ENCODE data around the gene TSEN34. TPM values are rescaled to one million over a fixed set of nuclear protein-coding genes. Genes with fewer than 3 reads are reported as not detected.

Gene TSEN34
- total RNA-seq, 3 donors from 2014 or later (not counting 1 experiment from before 2014, with no cell fraction given) = 11.5 to 16.7 (median 13.5) TPM

DNA sequence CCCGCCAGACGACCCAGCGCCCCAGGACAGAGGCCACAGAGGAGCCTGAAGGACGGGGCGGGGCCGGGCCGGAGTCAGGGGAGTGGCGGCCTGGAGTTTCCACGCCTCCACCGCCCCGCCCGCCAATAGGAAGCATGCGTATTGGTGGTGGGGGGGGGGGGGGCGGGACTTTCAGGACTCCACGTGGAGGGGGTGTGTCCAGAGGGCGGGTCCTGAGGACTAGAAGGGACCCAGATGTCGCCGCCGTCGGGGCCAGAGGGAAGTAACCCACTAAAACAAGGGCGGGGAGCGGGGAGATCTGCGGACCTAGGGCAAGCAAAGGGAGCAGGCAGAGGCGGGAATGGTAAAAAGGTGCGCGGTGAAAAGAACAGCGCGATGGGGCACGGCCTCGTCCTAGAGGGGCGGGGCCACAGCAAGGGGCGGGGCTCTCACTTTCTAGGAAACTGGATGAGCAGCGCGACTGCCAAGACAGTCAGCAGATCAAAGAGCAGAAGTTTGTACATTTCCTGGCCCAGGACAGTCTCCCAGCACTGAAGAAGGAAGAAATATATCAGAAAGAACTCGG lies 28.8 kb upstream of the TSEN34 start:
- Mint-ChIP-seq H3K4me3 (peak overlapping the region; percentile 90), H3K9me3 (no peaks in the 10 kb centered on the region), H3K27ac (peak overlapping the region; percentile 46 to 58), H3K4me1 (peaks cover 56 to 70% of the 10 kb centered on the region in 2 donors), H3K36me3 (no peaks in the 10 kb centered on the region), H3K27me3 (ENCODE audit: low read depth in 2 of 2) (no peaks in the 10 kb centered on the region)
- peaks cover 5% of the 10 kb centered on the region for H3K36me3 ChIP-seq (ENCODE audit: control insufficient read depth, insufficient read depth, low read length)
- TF ChIP-seq, protein P1, sequence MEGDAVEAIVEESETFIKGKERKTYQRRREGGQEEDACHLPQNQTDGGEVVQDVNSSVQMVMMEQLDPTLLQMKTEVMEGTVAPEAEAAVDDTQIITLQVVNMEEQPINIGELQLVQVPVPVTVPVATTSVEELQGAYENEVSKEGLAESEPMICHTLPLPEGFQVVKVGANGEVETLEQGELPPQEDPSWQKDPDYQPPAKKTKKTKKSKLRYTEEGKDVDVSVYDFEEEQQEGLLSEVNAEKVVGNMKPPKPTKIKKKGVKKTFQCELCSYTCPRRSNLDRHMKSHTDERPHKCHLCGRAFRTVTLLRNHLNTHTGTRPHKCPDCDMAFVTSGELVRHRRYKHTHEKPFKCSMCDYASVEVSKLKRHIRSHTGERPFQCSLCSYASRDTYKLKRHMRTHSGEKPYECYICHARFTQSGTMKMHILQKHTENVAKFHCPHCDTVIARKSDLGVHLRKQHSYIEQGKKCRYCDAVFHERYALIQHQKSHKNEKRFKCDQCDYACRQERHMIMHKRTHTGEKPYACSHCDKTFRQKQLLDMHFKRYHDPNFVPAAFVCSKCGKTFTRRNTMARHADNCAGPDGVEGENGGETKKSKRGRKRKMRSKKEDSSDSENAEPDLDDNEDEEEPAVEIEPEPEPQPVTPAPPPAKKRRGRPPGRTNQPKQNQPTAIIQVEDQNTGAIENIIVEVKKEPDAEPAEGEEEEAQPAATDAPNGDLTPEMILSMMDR (IDR thresholded peaks at IDR 0.05) = no peak
- H3K4me3 ChIP-seq (ENCODE audit: low read length) = peak overlapping the region; percentile 35
- WGBS (ENCODE audit: insufficient coverage) = 4% methylated on average over 34 of the region's 35 CpGs
- H3K9me3 ChIP-seq (ENCODE audit: control insufficient read depth, insufficient read depth, low read length) = no peaks in the 10 kb centered on the region
- ATAC-seq = peak; percentile 31 to 48 (median 33)
- H3K4me1 ChIP-seq (ENCODE audit: control insufficient read depth, insufficient read depth, low read length) = peaks cover 62% of the 10 kb centered on the region
- intact Hi-C loops (cut with micrococcal nuclease) = no loop called here
- no peaks in the 10 kb centered on the region for H3K27me3 ChIP-seq (ENCODE audit: control insufficient read depth, insufficient read depth, low read length)
- DNase-seq = peak; percentile 74 to 84
- no peak overlapping the region for H3K27ac ChIP-seq (ENCODE audit: low read length)

DNA sequence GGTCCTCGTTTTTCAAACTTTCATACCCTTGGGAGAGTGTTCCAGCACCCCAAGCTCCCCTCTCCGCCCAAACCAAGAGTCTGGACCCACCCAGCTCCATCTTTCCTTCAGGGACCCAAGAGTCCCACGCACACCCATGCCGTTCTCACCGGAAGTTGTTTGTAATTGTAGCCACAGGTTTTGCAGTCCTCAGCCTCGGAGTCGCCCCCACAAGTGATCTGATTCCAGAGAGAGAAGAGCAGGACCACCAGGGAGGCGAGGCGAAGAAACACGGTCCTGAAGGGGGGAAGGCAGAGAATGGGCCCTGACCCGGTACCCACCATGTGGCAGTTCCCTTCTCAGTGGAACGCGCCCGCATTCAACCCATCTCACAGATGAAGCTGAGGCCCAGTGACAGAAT lies 28.2 kb upstream of the TSEN34 start:
- Histone ChIP-seq H3K9me3 (ENCODE audit: control insufficient read depth, insufficient read depth, low read length) (no peaks in the 10 kb centered on the region), H3K4me1 (ENCODE audit: control insufficient read depth, insufficient read depth, low read length) (peaks cover 62% of the 10 kb centered on the region), H3K4me3 (ENCODE audit: low read length) (no peak overlapping the region), H3K27me3 (ENCODE audit: control insufficient read depth, insufficient read depth, low read length) (no peaks in the 10 kb centered on the region), H3K27ac (ENCODE audit: low read length) (no peak overlapping the region), H3K36me3 (ENCODE audit: control insufficient read depth, insufficient read depth, low read length) (peaks cover 4% of the 10 kb centered on the region)
- TF ChIP-seq, protein P1 (IDR thresholded peaks at IDR 0.05) = no peak
- no peaks in the 10 kb centered on the region for H3K27me3 Mint-ChIP-seq (ENCODE audit: low read depth in 2 of 2)
- 72% methylated on average over 14 of the region's 14 CpGs for WGBS (ENCODE audit: insufficient coverage)
- intact Hi-C loops (cut with micrococcal nuclease) = no loop called here
- ATAC-seq (no peak), DNase-seq (no peak)
- H3K36me3 Mint-ChIP-seq = no peaks in the 10 kb centered on the region
- H3K9me3 Mint-ChIP-seq = no peaks in the 10 kb centered on the region
- peak overlapping the region; percentile 90 for H3K4me3 Mint-ChIP-seq
- H3K4me1 Mint-ChIP-seq = peaks cover 56 to 70% of the 10 kb centered on the region in 2 donors
- H3K27ac Mint-ChIP-seq = peak overlapping the region; percentile 46 to 58

DNA sequence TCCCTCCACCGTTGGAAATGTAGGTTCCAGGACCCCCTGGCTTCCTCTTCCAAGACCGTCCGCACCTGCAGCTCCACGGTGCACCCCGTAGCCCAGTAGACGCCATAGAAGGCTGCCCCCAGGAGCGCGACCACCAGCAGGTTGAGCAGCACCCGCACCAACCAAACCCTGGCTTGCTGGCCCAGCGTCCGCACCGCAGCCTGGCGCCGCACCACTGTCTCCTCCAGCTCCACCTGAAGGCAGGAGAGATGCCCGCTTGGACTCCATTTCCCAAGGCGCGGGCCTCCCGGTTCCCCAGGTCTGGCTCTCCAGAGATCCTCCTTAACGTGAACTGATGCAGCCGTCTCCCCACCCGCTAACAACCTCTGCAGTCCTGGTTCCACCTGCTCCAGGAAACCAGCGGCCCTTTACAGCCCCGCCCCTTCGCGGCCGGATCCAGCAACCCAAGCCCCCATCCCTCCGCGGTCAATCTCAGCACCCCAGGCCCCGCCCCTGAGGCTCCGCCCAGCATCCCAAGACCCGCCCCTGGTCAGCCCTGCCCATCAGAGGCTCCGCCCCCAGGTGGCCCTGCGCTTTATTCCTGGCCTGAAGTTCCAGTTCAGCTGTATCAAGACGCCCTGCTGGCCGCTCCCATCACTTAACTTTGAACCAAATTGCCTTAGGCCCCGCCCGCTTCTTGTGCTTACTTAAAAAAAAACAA lies 26.6 kb upstream of the TSEN34 start:
- peak; percentile 15 to 39 (median 32) for ATAC-seq
- Mint-ChIP-seq H3K4me3 (peak overlapping the region; percentile 91), H3K27ac (peak overlapping the region; percentile 19 to 56), H3K4me1 (peaks cover 40 to 64% of the 10 kb centered on the region in 2 donors), H3K9me3 (no peaks in the 10 kb centered on the region), H3K36me3 (no peaks in the 10 kb centered on the region), H3K27me3 (ENCODE audit: low read depth in 2 of 2) (no peaks in the 10 kb centered on the region)
- no peaks in the 10 kb centered on the region for H3K9me3 ChIP-seq (ENCODE audit: control insufficient read depth, insufficient read depth, low read length)
- H3K4me1 ChIP-seq (ENCODE audit: control insufficient read depth, insufficient read depth, low read length) = peaks cover 54% of the 10 kb centered on the region
- peak; percentile 68 to 70 for DNase-seq
- H3K36me3 ChIP-seq (ENCODE audit: control insufficient read depth, insufficient read depth, low read length) = no peaks in the 10 kb centered on the region
- WGBS (ENCODE audit: insufficient coverage) = 12% methylated on average over 37 of the region's 37 CpGs
- no peak overlapping the region for H3K27ac ChIP-seq (ENCODE audit: low read length)
- intact Hi-C loops (cut with micrococcal nuclease) = no loop called here
- H3K27me3 ChIP-seq (ENCODE audit: control insufficient read depth, insufficient read depth, low read length) = no peaks in the 10 kb centered on the region
- H3K4me3 ChIP-seq (ENCODE audit: low read length) = peak overlapping the region; percentile 34
- TF ChIP-seq, protein P1 (IDR thresholded peaks at IDR 0.05) = no peak
